Subcutaneous adipose tissue (tissue), 4 donors: ENCODE results near the gene MSGN1. TPM values are rescaled to one million over a fixed set of nuclear protein-coding genes. Genes with fewer than 3 reads are reported as not detected.

Experiments
- total RNA-seq, 4 donors: library from RNA; depleted of rRNA; stranded (reverse); fragments of >200 nt; gene quantifications; one replicate each; pipeline ENCODE4 v1.1.0, GENCODE V29; 2016
- TF ChIP-seq, protein P1 (sequence below): fragments of 450-650 bp; IDR thresholded peaks from one replicate; pipeline ENCODE4 v1.5.1; 2016; ENCODE audit warnings: low read depth, mild to moderate bottlenecking, control low read depth, antibody characterized with exemption, moderate library complexity

Gene MSGN1
- total RNA-seq, 4 donors from 2014 or later, result not detected

DNA sequence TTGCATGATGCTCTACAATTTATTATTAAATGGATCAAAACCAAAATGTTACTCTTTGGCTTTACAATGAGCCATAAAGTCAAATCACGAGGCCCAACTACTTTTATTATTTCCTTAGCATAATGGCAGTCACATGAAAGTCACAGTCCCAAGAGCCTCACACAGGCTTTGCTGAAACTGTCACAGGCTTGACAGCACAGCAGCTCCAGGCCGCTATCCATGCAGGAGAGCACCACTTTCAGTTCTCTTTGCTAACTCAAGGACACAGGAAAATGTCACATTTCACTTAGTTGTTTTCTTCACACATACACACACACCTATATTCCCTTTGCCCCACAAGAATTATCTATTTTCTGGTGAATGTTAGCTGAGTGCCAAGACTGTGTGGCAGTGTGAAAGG, 11.1 kb upstream of the MSGN1 start:
- TF ChIP-seq, protein P1, sequence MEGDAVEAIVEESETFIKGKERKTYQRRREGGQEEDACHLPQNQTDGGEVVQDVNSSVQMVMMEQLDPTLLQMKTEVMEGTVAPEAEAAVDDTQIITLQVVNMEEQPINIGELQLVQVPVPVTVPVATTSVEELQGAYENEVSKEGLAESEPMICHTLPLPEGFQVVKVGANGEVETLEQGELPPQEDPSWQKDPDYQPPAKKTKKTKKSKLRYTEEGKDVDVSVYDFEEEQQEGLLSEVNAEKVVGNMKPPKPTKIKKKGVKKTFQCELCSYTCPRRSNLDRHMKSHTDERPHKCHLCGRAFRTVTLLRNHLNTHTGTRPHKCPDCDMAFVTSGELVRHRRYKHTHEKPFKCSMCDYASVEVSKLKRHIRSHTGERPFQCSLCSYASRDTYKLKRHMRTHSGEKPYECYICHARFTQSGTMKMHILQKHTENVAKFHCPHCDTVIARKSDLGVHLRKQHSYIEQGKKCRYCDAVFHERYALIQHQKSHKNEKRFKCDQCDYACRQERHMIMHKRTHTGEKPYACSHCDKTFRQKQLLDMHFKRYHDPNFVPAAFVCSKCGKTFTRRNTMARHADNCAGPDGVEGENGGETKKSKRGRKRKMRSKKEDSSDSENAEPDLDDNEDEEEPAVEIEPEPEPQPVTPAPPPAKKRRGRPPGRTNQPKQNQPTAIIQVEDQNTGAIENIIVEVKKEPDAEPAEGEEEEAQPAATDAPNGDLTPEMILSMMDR, result no peak

DNA sequence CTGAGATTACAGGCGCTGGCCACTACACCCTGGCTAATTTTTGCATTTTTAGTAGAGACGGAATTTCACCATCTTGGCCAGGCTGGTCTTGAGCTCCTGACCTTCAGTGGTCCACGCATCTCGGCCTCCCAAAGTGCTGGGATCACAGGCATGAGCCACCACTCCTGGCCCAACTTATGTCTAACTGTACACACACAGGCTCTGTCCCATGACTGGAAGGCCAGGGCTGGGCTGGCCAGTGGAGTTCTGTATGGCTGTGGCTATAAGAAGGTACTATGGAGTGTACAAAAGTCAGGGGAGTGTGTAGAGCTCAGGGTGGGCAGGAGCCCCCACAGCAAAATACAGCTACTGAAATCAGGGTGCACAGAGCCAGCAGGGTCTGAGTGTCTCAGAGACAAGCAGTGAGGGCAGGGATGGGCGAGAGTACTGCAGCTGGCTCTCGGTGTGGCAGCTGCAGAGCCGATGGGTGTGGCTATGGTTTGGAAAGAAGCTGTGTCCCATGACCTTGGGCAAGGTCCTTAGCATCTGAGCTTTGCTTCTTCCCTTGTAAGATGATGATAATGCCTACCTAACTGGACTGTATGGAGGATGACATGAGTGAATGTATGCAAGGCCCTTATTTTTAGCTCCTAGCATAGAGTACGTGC, 10.4 kb upstream of the MSGN1 start:
- TF ChIP-seq, protein P1, result no peak

DNA sequence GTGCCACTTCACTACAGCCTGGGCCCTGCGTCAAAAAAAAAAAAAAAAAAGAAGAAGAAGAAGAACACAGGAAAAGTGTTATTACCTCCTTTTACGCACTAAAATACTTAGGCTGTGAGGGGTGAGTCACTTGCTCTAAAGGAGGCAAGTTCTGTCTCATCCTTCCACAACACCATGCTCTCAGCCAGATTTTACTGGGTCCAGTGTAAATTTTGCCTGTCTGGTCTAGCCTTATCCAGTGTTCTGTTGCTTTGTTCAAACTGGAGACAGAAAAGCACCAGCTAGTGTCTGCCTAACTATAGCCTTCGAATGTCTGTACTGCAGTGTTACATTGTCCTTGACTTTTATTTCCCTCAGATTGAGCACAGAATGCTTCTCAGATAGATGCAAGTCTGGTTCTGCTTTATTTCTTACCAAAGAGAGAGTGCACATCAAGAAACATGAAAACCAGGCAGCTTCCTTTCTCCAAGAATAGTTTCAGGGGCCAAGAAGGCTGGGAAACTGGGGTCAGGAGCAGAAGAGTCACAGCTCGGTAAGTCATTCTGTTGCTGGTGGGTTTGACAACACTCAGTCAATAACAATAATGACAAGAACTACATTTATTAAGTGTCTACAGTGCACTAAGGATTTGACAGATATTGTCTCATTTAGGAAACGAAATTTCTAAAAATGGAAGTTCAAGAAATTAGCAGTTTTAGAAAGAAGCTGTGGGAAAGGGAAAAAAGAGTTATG, 3.1 kb upstream of the MSGN1 start:
- TF ChIP-seq, protein P1, result no peak

DNA sequence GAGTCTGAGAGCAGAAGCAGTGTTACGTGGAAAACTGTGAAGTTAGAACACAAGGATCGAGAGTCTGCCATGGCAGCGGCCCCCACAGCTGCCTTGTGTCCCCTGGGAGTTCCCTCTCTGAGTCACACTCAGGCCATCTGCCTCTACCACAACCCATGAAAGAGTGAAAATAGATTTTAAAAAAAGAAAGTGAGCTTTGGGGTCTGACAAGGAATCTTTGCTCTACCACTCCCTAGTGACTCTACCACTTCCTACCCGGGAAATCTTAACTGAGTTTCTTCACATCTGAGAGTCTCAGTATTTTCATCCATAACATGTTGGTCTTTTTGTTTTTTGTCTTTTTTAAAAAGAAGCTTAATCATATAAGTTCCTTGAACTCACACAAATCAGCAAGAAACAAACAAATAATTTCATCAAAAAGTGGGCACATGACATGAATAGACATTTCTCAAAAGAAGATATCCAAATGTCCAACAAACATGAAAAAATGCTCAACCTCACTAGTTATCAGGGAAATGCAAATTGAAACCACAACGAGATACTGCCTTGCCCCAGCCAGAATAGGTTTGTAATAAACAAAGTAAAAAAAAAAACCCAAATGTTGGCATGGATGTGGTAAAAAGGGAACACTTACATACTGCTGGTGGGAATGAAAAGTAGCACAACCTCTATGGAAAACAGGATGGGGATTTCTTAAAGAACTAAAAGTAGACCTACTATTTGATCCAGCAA, 2.4 kb upstream of the MSGN1 start:
- TF ChIP-seq, protein P1, result no peak

DNA sequence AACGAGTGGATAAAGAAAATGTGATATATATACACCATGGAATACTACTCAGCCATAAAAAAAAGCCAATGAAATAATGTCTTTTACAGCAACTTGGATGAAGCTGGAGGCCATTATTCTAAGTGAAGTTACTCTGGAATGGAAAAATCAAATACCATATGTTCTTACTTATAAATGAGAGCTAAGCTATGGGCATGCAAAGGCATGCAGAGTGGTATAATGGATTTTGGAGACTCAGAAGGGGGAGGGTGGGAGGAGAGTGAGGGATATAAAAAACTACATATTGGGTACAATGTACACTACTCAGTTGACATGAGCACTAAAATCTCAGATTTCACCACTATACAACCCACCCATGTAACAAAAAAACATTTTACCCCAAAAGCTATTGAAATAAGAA, 1.7 kb upstream of the MSGN1 start:
- TF ChIP-seq, protein P1, result no peak

DNA sequence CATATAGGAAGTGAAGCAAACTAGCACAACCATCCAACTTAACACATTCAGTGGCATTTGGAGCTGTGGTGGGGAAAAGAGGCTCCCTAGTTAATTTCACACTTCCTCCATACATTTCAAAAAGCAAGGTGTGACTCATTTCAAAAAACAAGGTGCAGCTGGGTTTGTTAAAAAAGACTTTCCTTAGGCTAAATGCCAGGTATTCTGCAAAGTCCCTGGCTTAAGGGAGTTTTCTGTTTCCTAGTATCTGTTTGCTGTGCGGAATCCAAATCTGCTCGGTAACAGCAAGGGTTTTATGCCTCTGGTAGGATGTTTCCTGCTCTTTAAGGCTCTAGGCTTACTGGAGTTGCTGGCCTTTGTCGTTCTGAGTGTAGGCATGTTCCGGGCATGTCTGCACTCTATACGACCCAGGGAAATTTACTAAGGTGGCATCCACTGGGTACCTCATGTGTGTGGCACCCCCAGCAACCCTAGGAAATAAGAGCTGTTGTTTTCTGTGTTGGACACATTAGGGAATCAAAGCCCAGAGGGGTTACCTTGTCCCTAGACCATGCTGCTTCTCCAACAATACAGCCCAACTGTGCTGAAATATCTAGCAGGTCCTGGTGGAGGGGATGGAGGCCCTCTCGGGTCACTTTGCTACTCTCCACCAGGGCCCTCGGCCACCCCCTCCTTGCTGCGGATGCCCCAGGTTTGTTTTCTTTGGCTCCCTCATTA, 634 bp upstream of the MSGN1 start:
- TF ChIP-seq, protein P1, result no peak
